ENCODE results near the gene SLC19A2.
"Not testable (repeated sequence)": the region's sequence is repeated elsewhere in the genome, so short reads cannot be mapped to it uniquely, and the experiment has no call there.

The SLC19A2 gene

GRCh38 chr1:169485431-169486280 lies at the start of gene SLC19A2:
Gene SLC19A2 (minus strand): TSS chr1:169485944. CDS start chr1:169485766, 178 bp downstream.
- DNase-seq (ENCODE audit: low read depth in 3 of 3) = peak; percentile 86 to 90 (median 88)

- no peak for DNase-seq (ENCODE audit: low read depth in 3 of 3)
These were observed 48.9 kb upstream of the SLC19A2 start for GRCh38 chr1:169534653-169535052.

GRCh38 chr1:169533528-169534190 lies 47.9 kb upstream of the SLC19A2 start:
- not testable (repeated sequence) for DNase-seq (ENCODE audit: low read depth in 3 of 3)

- DNase-seq (ENCODE audit: low read depth in 3 of 3) = no peak
These were observed 44.7 kb upstream of the SLC19A2 start for GRCh38 chr1:169530448-169530847.

GRCh38 chr1:169529068-169529642 lies 43.4 kb upstream of the SLC19A2 start:
- no peak for DNase-seq (ENCODE audit: low read depth in 3 of 3)

- DNase-seq (ENCODE audit: low read depth in 3 of 3) = no peak
These were observed 42.7 kb upstream of the SLC19A2 start for GRCh38 chr1:169528215-169529067.

GRCh38 chr1:169527451-169528214 lies 41.9 kb upstream of the SLC19A2 start:
- no peak for DNase-seq (ENCODE audit: low read depth in 3 of 3)

GRCh38 chr1:169527001-169527400 lies 41.3 kb upstream of the SLC19A2 start:
- no peak for DNase-seq (ENCODE audit: low read depth in 3 of 3)

- no peak for DNase-seq (ENCODE audit: low read depth in 3 of 3)
These were observed 40.5 kb upstream of the SLC19A2 start for GRCh38 chr1:169526120-169526832.

GRCh38 chr1:169525391-169525790 lies 39.6 kb upstream of the SLC19A2 start:
- no peak for DNase-seq (ENCODE audit: low read depth in 3 of 3)

- no peak for DNase-seq (ENCODE audit: low read depth in 3 of 3)
These were observed 38.2 kb upstream of the SLC19A2 start for GRCh38 chr1:169523904-169524303.

GRCh38 chr1:169521226-169521625 lies 35.5 kb upstream of the SLC19A2 start:
- no peak for DNase-seq (ENCODE audit: low read depth in 3 of 3)

GRCh38 chr1:169517558-169518186 lies 31.9 kb upstream of the SLC19A2 start:
- DNase-seq (ENCODE audit: low read depth in 3 of 3) = no peak

- DNase-seq (ENCODE audit: low read depth in 3 of 3) = no peak
These were observed 29.9 kb upstream of the SLC19A2 start for GRCh38 chr1:169515641-169516040.

GRCh38 chr1:169514566-169515270 lies 29.0 kb upstream of the SLC19A2 start:
- no peak for DNase-seq (ENCODE audit: low read depth in 3 of 3)

- DNase-seq (ENCODE audit: low read depth in 3 of 3) = no peak
These were observed 27.5 kb upstream of the SLC19A2 start for GRCh38 chr1:169513208-169513607.

GRCh38 chr1:169511316-169512005 lies 25.7 kb upstream of the SLC19A2 start:
- no peak for DNase-seq (ENCODE audit: low read depth in 3 of 3)

GRCh38 chr1:169510060-169510459 lies 24.3 kb upstream of the SLC19A2 start:
- no peak for DNase-seq (ENCODE audit: low read depth in 3 of 3)

GRCh38 chr1:169509354-169509753 lies 23.6 kb upstream of the SLC19A2 start:
- no peak for DNase-seq (ENCODE audit: low read depth in 3 of 3)

Data from stimulated activated CD4-positive, alpha-beta T cell treated with anti-CD3 and anti-CD28 coated beads, TNF-alpha, amount 100 ng/mL, for 48 hours (primary cell).